K562 (cell line): ENCODE measurements around the gene GALNT5. TPM values are rescaled to one million over a fixed set of nuclear protein-coding genes. Genes with fewer than 3 reads are reported as not detected.

Source experiments
- CBFA2T3 ChIP-seq: fragments of 450-650 bp; IDR thresholded peaks from 2 replicates; pipeline ENCODE4 v1.6.1; 2017
- CBX8 ChIP-seq: fragments of 200-600 bp; sonication (generic); IDR thresholded peaks from 2 replicates; pipeline ENCODE4 v1.6.1; 2012; ENCODE audit warnings: borderline replicate concordance, mixed run types, low read depth, mild to moderate bottlenecking, moderate library complexity, mixed read lengths, low read length, control low read depth, inconsistent platforms; ENCODE audit not compliant: poor library complexity, severe bottlenecking; ENCODE audit errors: extremely low read depth
- CEBPB ChIP-seq: fragments of 450-650 bp; IDR thresholded peaks from 2 replicates; pipeline ENCODE4 v1.6.1; 2016; ENCODE audit warnings: missing genetic modification characterization, missing compliant biosample characterization
- NFRKB ChIP-seq: fragments of 450-650 bp; IDR thresholded peaks from 2 replicates; pipeline ENCODE4 v1.6.1; 2016; ENCODE audit warnings: low read depth
- NR3C1 ChIP-seq: sonication (generic); formaldehyde crosslinking; IDR thresholded peaks from 2 replicates; pipeline ENCODE4 v1.8.1; 2022; ENCODE audit warnings: missing genetic modification reagents
- POLR2B ChIP-seq: fragments of 450-650 bp; IDR thresholded peaks from 2 replicates; pipeline ENCODE4 v1.6.1; 2018; ENCODE audit warnings: low read depth; ENCODE audit not compliant: partially characterized antibody
- RNF2 ChIP-seq: sonication (generic); IDR thresholded peaks from 2 replicates; pipeline ENCODE4 v1.6.1; 2016
- TAF9B ChIP-seq: fragments of 450-650 bp; IDR thresholded peaks from 2 replicates; pipeline ENCODE4 v1.6.1; 2018; ENCODE audit warnings: mild to moderate bottlenecking; ENCODE audit not compliant: partially characterized antibody
- ZFX ChIP-seq: sonication (generic); formaldehyde crosslinking; IDR thresholded peaks from 2 replicates; pipeline ENCODE4 v1.8.0; 2022; ENCODE audit warnings: mild to moderate bottlenecking, missing genetic modification reagents, moderate library complexity
- ZNF644 ChIP-seq: fragments of 200-800 bp; sonication (Bioruptor generic); IDR thresholded peaks from 2 replicates; pipeline ENCODE4 v1.6.1; 2016; ENCODE audit warnings: low read depth, missing genetic modification characterization, missing compliant biosample characterization
- polyA plus RNA-seq, 8 experiments: library from polyadenylated mRNA; depleted of rRNA in 4 of 8; stranded (reverse) in 5 of 8; unstranded in 3 of 8; fragments of >200 nt; fragmentation: Nextera tagmentation in 2 of 8; fragmentation: Illumina TruSeq in 1 of 8; extraction: Ambion mirVana in 2 of 8; extraction: Trizol in 1 of 8; gene quantifications; 2 replicates each; pipeline versions ENCODE4 v1.2.1 to v1.2.3, GENCODE V29; 2011 to 2014; ENCODE audit warnings: inconsistent platforms in 1 of 8, missing spikeins in 1 of 8
- total RNA-seq, 7 experiments: library from RNA; depleted of rRNA in 6 of 7; stranded (reverse); fragments of >200 nt in 6 of 7; fragmentation: Illumina TruSeq in 2 of 7; extraction: Trizol in 2 of 7; gene quantifications; 2 replicates each; pipeline versions ENCODE4 v1.2.1 to v1.2.3, GENCODE V29; 2011 to 2021; ENCODE audit warnings: low replicate concordance in 1 of 7
- TF ChIP-seq, protein P1 (sequence below), 2 experiments: fragments of 450-650 bp in 1 of 2; sonication (generic) in 1 of 2; formaldehyde crosslinking in 1 of 2; IDR thresholded peaks; 2 replicates each; pipeline versions ENCODE4 v1.7.1 to v1.9.0; 2016 to 2022; ENCODE audit warnings: inconsistent platforms in 1 of 2, mild to moderate bottlenecking in 1 of 2, missing genetic modification reagents in 1 of 2
- TF ChIP-seq, protein P2 (sequence below): sonication (generic); formaldehyde crosslinking; IDR thresholded peaks from 2 replicates; pipeline ENCODE4 v1.8.1; 2023; ENCODE audit warnings: mild to moderate bottlenecking, missing genetic modification reagents, moderate library complexity
- TF ChIP-seq, protein P3 (sequence below), 2 experiments: fragments of 450-650 bp; IDR thresholded peaks; 2 replicates each; pipeline ENCODE4 v1.6.1; 2016
- TF ChIP-seq, protein P4 (sequence below): fragments of 250-450 bp; sonication (Bioruptor Pico); IDR thresholded peaks from 2 replicates; pipeline ENCODE4 v1.8.0; 2021; ENCODE audit warnings: mild to moderate bottlenecking, moderate library complexity

The GALNT5 gene
- total and polyA plus RNA-seq, 9 of the 15 experiments (the other 6 are each of a cell fraction or from before 2014, with no cell fraction given): 21.6 to 73.0 (median 54.7) TPM

DNA sequence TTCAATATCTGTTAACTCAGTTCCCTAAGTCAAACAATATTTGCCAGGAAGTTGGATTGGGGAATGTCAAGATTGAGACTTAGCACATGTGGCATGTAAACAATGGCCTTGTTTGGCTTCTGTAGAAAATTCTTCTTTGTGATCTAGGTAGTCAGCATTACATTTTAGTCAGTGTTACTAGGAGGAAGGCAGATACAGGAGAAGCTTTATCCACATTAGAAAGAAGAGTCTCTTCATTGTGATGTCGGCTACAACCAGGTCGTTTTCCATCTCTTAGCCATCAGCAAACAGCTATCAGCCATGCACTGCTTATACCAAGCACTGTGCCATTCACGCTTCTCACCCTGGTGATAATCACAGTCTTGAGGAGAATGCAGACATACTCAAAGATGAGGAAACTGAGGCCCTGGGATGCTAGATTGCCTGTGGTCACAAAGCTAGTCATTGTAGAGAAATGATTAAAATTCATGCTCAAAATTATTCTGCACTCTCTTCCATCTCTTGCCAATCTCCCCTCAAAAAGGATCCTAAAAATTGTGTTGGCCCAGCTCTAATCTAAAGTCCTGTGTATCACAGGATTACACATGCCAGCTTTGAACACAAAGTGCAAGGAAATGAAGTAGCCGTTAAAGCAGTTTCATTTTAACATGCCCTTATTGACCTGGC is 3.2 kb downstream of the GALNT5 start (continued):
- TF ChIP-seq, protein P1, sequence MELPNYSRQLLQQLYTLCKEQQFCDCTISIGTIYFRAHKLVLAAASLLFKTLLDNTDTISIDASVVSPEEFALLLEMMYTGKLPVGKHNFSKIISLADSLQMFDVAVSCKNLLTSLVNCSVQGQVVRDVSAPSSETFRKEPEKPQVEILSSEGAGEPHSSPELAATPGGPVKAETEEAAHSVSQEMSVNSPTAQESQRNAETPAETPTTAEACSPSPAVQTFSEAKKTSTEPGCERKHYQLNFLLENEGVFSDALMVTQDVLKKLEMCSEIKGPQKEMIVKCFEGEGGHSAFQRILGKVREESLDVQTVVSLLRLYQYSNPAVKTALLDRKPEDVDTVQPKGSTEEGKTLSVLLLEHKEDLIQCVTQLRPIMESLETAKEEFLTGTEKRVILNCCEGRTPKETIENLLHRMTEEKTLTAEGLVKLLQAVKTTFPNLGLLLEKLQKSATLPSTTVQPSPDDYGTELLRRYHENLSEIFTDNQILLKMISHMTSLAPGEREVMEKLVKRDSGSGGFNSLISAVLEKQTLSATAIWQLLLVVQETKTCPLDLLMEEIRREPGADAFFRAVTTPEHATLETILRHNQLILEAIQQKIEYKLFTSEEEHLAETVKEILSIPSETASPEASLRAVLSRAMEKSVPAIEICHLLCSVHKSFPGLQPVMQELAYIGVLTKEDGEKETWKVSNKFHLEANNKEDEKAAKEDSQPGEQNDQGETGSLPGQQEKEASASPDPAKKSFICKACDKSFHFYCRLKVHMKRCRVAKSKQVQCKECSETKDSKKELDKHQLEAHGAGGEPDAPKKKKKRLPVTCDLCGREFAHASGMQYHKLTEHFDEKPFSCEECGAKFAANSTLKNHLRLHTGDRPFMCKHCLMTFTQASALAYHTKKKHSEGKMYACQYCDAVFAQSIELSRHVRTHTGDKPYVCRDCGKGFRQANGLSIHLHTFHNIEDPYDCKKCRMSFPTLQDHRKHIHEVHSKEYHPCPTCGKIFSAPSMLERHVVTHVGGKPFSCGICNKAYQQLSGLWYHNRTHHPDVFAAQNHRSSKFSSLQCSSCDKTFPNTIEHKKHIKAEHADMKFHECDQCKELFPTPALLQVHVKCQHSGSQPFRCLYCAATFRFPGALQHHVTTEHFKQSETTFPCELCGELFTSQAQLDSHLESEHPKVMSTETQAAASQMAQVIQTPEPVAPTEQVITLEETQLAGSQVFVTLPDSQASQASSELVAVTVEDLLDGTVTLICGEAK (IDR thresholded peaks at IDR 0.05): peak; percentile 16; the same call in 1 of the 2 replicates
- TF ChIP-seq, protein P1 (CRISPR knock-in tag; IDR thresholded peaks at IDR 0.05): no peak
- TF ChIP-seq NFRKB (peak; percentile 95; the same call in 1 of the 2 replicates), CEBPB (tag) (no peak), RNF2 (no peak), CBX8 (no peak), TAF9B (no peak), POLR2B (no peak), ZFX (CRISPR knock-in tag) (no peak), CBFA2T3 (no peak), NR3C1 (no peak), ZNF644 (peak; percentile 59)
- TF ChIP-seq, protein P2, sequence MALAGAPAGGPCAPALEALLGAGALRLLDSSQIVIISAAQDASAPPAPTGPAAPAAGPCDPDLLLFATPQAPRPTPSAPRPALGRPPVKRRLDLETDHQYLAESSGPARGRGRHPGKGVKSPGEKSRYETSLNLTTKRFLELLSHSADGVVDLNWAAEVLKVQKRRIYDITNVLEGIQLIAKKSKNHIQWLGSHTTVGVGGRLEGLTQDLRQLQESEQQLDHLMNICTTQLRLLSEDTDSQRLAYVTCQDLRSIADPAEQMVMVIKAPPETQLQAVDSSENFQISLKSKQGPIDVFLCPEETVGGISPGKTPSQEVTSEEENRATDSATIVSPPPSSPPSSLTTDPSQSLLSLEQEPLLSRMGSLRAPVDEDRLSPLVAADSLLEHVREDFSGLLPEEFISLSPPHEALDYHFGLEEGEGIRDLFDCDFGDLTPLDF: no peak
- TF ChIP-seq, protein P3, sequence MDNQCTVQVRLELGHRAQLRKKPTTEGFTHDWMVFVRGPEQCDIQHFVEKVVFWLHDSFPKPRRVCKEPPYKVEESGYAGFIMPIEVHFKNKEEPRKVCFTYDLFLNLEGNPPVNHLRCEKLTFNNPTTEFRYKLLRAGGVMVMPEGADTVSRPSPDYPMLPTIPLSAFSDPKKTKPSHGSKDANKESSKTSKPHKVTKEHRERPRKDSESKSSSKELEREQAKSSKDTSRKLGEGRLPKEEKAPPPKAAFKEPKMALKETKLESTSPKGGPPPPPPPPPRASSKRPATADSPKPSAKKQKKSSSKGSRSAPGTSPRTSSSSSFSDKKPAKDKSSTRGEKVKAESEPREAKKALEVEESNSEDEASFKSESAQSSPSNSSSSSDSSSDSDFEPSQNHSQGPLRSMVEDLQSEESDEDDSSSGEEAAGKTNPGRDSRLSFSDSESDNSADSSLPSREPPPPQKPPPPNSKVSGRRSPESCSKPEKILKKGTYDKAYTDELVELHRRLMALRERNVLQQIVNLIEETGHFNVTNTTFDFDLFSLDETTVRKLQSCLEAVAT (IDR thresholded peaks at IDR 0.05): peak in 1 of 2 experiments; percentile 93; a peak in 1 of 4 replicates
- TF ChIP-seq, protein P4, sequence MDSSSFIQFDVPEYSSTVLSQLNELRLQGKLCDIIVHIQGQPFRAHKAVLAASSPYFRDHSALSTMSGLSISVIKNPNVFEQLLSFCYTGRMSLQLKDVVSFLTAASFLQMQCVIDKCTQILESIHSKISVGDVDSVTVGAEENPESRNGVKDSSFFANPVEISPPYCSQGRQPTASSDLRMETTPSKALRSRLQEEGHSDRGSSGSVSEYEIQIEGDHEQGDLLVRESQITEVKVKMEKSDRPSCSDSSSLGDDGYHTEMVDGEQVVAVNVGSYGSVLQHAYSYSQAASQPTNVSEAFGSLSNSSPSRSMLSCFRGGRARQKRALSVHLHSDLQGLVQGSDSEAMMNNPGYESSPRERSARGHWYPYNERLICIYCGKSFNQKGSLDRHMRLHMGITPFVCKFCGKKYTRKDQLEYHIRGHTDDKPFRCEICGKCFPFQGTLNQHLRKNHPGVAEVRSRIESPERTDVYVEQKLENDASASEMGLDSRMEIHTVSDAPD (CRISPR knock-in tag): no peak
